Liver (tissue), 9 donors: Measurements from ENCODE around the gene GUCD1. TPM values are rescaled to one million over a fixed set of nuclear protein-coding genes. Genes with fewer than 3 reads are reported as not detected.
A peak's percentile ranks its signal among the peaks of the same experiment; 100 is the strongest.

Experiments
- DNase-seq: peaks from one replicate; pipeline ENCODE4 v3.0.0-alpha.2; 2017; ENCODE audit warnings: low spot score
- H3K27ac ChIP-seq, 2 donors: one replicate each; pipeline ENCODE4 v1.7.0; 2013; ENCODE audit warnings: inconsistent platforms in 2 of 2, low read length in 2 of 2, control low read depth in 1 of 2, low read depth in 1 of 2, mild to moderate bottlenecking in 1 of 2
- H3K27me3 ChIP-seq, 4 donors: one replicate each; pipeline versions ENCODE4 v1.6.1 to v1.7.0; 2013; ENCODE audit warnings: low read length in 3 of 4, inconsistent platforms in 1 of 4, mild to moderate bottlenecking in 1 of 4, moderate library complexity in 1 of 4; ENCODE audit not compliant: control insufficient read depth in 4 of 4, insufficient read depth in 4 of 4
- H3K36me3 ChIP-seq, 4 donors: one replicate each; pipeline versions ENCODE4 v1.6.1 to v1.7.0; 2013; ENCODE audit warnings: low read length in 3 of 4, mild to moderate bottlenecking in 3 of 4, low read depth in 1 of 4, moderate library complexity in 1 of 4; ENCODE audit not compliant: control insufficient read depth in 4 of 4, insufficient read depth in 3 of 4
- H3K4me1 ChIP-seq, 4 donors: one replicate each; pipeline versions ENCODE4 v1.6.1 to v1.7.0; 2013; ENCODE audit warnings: low read length in 3 of 4, mild to moderate bottlenecking in 3 of 4, moderate library complexity in 1 of 4; ENCODE audit not compliant: control insufficient read depth in 4 of 4, insufficient read depth in 4 of 4
- H3K4me3 ChIP-seq, 3 donors: one replicate each; pipeline versions ENCODE4 v1.6.1 to v1.7.0; 2013; ENCODE audit warnings: low read length in 3 of 3, control low read depth in 1 of 3, low read depth in 1 of 3, mild to moderate bottlenecking in 1 of 3
- H3K9ac ChIP-seq, 2 donors: one replicate each; pipeline ENCODE4 v1.7.0; 2013; ENCODE audit warnings: low read length in 2 of 2, mild to moderate bottlenecking in 2 of 2, moderate library complexity in 2 of 2, control low read depth in 1 of 2, low read depth in 1 of 2
- H3K9me3 ChIP-seq, 4 donors: one replicate each; pipeline versions ENCODE4 v1.6.1 to v1.7.0; 2013; ENCODE audit warnings: low read length in 3 of 4; ENCODE audit not compliant: control insufficient read depth in 4 of 4
- ATF3 ChIP-seq: IDR thresholded peaks from 2 replicates; pipeline ENCODE4 v1.6.1; 2016; ENCODE audit warnings: antibody characterized with exemption
- CTCF ChIP-seq: fragments of 150-350 bp; IDR thresholded peaks from 2 replicates; pipeline ENCODE4 v1.5.1; 2017; ENCODE audit warnings: improper control_type of control experiment, low read depth, low read length; ENCODE audit not compliant: missing input control
- EGR1 ChIP-seq, 2 donors: IDR thresholded peaks; 2 replicates each; pipeline ENCODE4 v1.6.1; 2016 to 2018; ENCODE audit warnings: antibody characterized with exemption in 2 of 2, low read depth in 2 of 2
- FOXA1 ChIP-seq: IDR thresholded peaks from 2 replicates; pipeline ENCODE4 v1.6.1; 2016; ENCODE audit warnings: antibody characterized with exemption
- FOXA2 ChIP-seq: IDR thresholded peaks from 2 replicates; pipeline ENCODE4 v1.6.1; 2016; ENCODE audit warnings: antibody characterized with exemption
- GABPA ChIP-seq, 2 donors: IDR thresholded peaks in 1 of 2; conservative IDR thresholded peaks in 1 of 2; 2 replicates each; pipeline ENCODE4 v1.6.1; 2016; ENCODE audit warnings: antibody characterized with exemption in 2 of 2, mild to moderate bottlenecking in 1 of 2, moderate library complexity in 1 of 2
- HNF4A ChIP-seq, 2 donors: conservative IDR thresholded peaks; 2 replicates each; pipeline ENCODE4 v1.6.1; 2016; ENCODE audit warnings: antibody characterized with exemption in 2 of 2, mild to moderate bottlenecking in 2 of 2
- JUND ChIP-seq, 2 donors: IDR thresholded peaks; 2 replicates each; pipeline ENCODE4 v1.6.1; 2016; ENCODE audit warnings: antibody characterized with exemption in 2 of 2
- MAX ChIP-seq: IDR thresholded peaks from 2 replicates; pipeline ENCODE4 v1.6.1; 2016; ENCODE audit warnings: antibody characterized with exemption
- NR2F2 ChIP-seq: IDR thresholded peaks from 2 replicates; pipeline ENCODE4 v1.6.1; 2016; ENCODE audit warnings: antibody characterized with exemption
- RAD21 ChIP-seq, 2 donors: IDR thresholded peaks; 2 replicates each; pipeline ENCODE4 v1.6.1; 2016; ENCODE audit warnings: antibody characterized with exemption in 2 of 2, mild to moderate bottlenecking in 2 of 2
- REST ChIP-seq: IDR thresholded peaks from 2 replicates; pipeline ENCODE4 v1.6.1; 2016; ENCODE audit warnings: antibody characterized with exemption, mild to moderate bottlenecking
- RXRA ChIP-seq, 2 donors: IDR thresholded peaks; 2 replicates each; pipeline ENCODE4 v1.6.1; 2017 to 2018; ENCODE audit warnings: antibody characterized with exemption in 2 of 2, mild to moderate bottlenecking in 1 of 2
- SP1 ChIP-seq: IDR thresholded peaks from 2 replicates; pipeline ENCODE4 v1.6.1; 2018; ENCODE audit warnings: antibody characterized with exemption, mild to moderate bottlenecking
- TAF1 ChIP-seq: conservative IDR thresholded peaks from 2 replicates; pipeline ENCODE4 v1.6.1; 2016; ENCODE audit warnings: antibody characterized with exemption, mild to moderate bottlenecking
- YY1 ChIP-seq: IDR thresholded peaks from 2 replicates; pipeline ENCODE4 v1.6.1; 2016; ENCODE audit warnings: antibody characterized with exemption, mild to moderate bottlenecking
- ZBTB33 ChIP-seq: IDR thresholded peaks from 2 replicates; pipeline ENCODE4 v1.6.1; 2016; ENCODE audit warnings: antibody characterized with exemption
- WGBS: extraction: QIAGEN DNeasy Blood & Tissue Kit; methylation state at CpG from one replicate; pipeline ENCODE4 v1.1.7; 2013; 5-methylcytosine and 5-hydroxymethylcytosine counted together
- polyA plus RNA-seq, 2 donors: library from polyadenylated mRNA; stranded (reverse) in 1 of 2; unstranded in 1 of 2; fragments of 200-250 nt in 1 of 2; fragments of >200 nt in 1 of 2; fragmentation: Nextera tagmentation in 1 of 2; extraction: Ambion mirVana in 1 of 2; gene quantifications; one replicate each; pipeline versions ENCODE4 v1.2.1 to v1.2.3, GENCODE V29; 2013 to 2015
- total RNA-seq, 2 donors: library from RNA; depleted of rRNA; stranded (reverse); fragments of >200 nt; gene quantifications; one replicate each; pipeline ENCODE4 v1.2.3, GENCODE V29; 2014
- donor health status: healthy.
- donor health status: healthy.
- donor health status: healthy.
- donor health status: healthy.
- donor health status: healthy.

Gene GUCD1
- total and polyA plus RNA-seq, 4 donors = 118 to 202 (median 179) TPM

- no peak for DNase-seq
- H3K27ac ChIP-seq = peak overlapping the region; percentile 88 to 95
- no peaks in the 10 kb centered on the region for H3K27me3 ChIP-seq
- no peak overlapping the region for H3K9ac ChIP-seq
- H3K4me3 ChIP-seq = no peak overlapping the region
- H3K9me3 ChIP-seq = no peaks in the 10 kb centered on the region
- H3K4me1 ChIP-seq = peaks cover 14 to 90% (median 62%) of the 10 kb centered on the region in 4 donors
- 77% methylated on average over 2 of the region's 2 CpGs for WGBS
- TF ChIP-seq CTCF (no peak), MAX (no peak), NR2F2 (no peak), TAF1 (no peak), RXRA (IDR thresholded peaks at IDR 0.05) (no peak), RAD21 (IDR thresholded peaks at IDR 0.05) (no peak), FOXA1 (no peak), YY1 (no peak), HNF4A (conservative IDR thresholded peaks at IDR 0.05) (no peak)
- H3K36me3 ChIP-seq = peaks cover 0 to 9% (median 0%) of the 10 kb centered on the region in 4 donors
Measured at GRCh38 chr22:24504540-24504939, 50.4 kb downstream of the GUCD1 start.

GRCh38 chr22:24503843-24504338 is 51.0 kb downstream of the GUCD1 start:
- Histone ChIP-seq H3K9ac (no peak overlapping the region), H3K9me3 (no peaks in the 10 kb centered on the region), H3K4me1 (peaks cover 12 to 90% (median 66%) of the 10 kb centered on the region in 4 donors), H3K36me3 (peaks cover 0 to 9% (median 0%) of the 10 kb centered on the region in 4 donors), H3K27me3 (no peaks in the 10 kb centered on the region), H3K27ac (peak overlapping the region; percentile 88 to 95), H3K4me3 (no peak overlapping the region)
- TF ChIP-seq GABPA (IDR thresholded peaks at IDR 0.05 in 1 of 2, conservative IDR thresholded peaks at IDR 0.05 in 1 of 2) (no peak), CTCF (no peak), FOXA2 (no peak), ATF3 (no peak), RXRA (IDR thresholded peaks at IDR 0.05) (no peak), FOXA1 (no peak), RAD21 (IDR thresholded peaks at IDR 0.05) (no peak), TAF1 (no peak), REST (no peak), ZBTB33 (no peak), MAX (no peak), SP1 (no peak), JUND (IDR thresholded peaks at IDR 0.05) (no peak), EGR1 (IDR thresholded peaks at IDR 0.05; ENCODE audit: low read depth in 2 of 2) (no peak), YY1 (no peak), NR2F2 (no peak), HNF4A (conservative IDR thresholded peaks at IDR 0.05) (no peak)
- WGBS = 70% methylated on average over 5 of the region's 5 CpGs
- DNase-seq = no peak
